ENCODE data around the gene ZXDC.

GRCh38 chr3:126401611-126402160, 74.0 kb downstream of the ZXDC start:
- TF ChIP-seq POLR2A (IDR thresholded peaks at IDR 0.05) (no peak), CTCF (IDR thresholded peaks at IDR 0.05) (no peak), EP300 (IDR thresholded peaks at IDR 0.05) (no peak)

Data from tibial nerve (tissue), 4 donors.